Ramos (cell line): Measurements from ENCODE around the gene IL13RA2.

Experiments
- in situ Hi-C: fragments of 300-500 bp; cut with MboI; formaldehyde crosslinking; loops from one replicate; pipeline ENCODE4 v1.14.3; 2022; ENCODE audit warnings: low sequenced_read_pairs; ENCODE audit not compliant: unreplicated experiment

The IL13RA2 gene

DNA sequence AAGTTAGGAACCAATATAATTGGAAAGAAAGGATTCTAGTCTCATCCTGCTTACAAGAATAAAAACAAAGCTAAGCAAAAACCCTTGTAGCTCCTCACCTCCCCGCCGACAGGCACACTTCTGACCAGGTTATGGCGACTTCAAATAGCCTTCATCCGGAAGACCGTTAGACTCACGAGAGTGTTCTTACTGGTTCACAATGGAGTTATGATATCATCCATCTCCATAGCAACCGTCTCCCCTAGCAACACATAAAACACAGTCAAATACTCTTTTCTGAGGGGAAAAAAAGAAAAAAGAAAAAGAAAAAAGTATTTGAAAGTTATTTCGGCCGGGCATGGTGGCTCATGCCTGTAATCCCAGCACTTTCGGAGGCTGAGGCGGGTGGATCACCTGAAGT lies at the start of gene IL13RA2:
TSS of gene IL13RA2 (minus strand) at position 162 of the 400 bp plus-strand sequence. CDS start 347 bp downstream, outside the sequence.
- in situ Hi-C loops: no loop called here

GRCh38 chrX:115065304-115065703 lies 47.9 kb upstream of the IL13RA2 start:
- in situ Hi-C loops: no loop called here

DNA sequence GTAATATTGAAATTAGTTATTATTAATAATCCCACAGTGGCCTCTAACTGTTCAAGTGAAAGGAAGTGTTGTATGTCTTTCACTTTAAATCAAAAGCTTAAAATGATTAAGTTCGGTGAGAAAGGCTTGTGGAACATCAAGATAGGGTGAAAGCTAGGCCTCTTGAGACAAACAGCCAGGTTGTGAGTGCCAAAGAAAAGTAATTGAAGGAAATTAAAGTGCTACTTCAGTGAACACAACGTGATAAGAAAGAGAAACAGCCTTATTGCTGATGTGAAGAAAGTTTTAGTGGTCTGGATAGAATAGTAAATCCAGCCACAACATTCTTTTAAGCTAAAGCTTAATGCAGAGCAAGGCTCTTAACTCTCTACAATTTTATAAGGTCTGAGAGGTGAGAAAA lies 42.6 kb upstream of the IL13RA2 start:
- in situ Hi-C loops: no loop called here

GRCh38 chrX:115058276-115058675 lies 40.9 kb upstream of the IL13RA2 start:
- in situ Hi-C loops: no loop called here

DNA sequence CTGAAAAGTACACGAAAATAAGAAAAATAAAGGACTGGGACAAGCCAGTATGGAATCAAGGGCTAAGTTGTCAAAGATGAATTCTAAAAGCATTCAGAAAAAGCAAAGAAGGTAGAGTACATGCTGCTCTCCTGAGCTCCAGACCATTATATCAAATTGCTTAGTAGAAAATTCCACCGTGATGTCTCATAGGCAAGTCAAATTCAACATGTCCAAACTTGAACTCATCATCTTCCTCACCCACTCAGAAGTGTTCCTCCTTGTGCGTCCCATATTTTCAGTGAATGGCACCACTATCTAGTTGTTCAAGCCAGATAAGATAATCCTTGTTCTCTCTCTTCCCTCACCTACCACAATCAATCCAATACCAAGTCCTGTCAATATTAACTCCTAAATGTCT lies 37.5 kb upstream of the IL13RA2 start:
- in situ Hi-C loops: no loop called here

- in situ Hi-C loops: no loop called here
These were observed 35.8 kb upstream of the IL13RA2 start for GRCh38 chrX:115053223-115053622.

DNA sequence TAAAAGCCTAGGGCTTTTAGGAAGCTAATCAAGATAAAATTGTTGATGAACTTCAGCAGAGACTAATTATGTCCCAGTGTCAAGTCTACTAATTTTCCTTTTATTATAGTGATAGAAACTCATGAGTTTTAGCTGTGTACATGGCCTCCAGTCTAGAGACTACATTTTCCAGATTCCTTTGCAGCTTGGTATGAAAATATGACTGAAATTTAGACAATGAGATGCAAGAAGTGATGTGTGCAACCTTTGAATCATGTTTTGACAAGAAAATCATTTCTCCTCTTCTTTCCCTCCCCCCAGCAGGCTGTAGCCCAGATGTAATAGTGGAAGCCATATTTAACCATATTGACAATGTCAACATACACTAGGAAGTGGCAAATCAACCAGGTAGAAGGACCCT lies 30.3 kb upstream of the IL13RA2 start:
- in situ Hi-C loops: no loop called here

- in situ Hi-C loops: no loop called here
These were observed 29.8 kb upstream of the IL13RA2 start for GRCh38 chrX:115047181-115047580.

GRCh38 chrX:115040417-115040816 lies 23.0 kb upstream of the IL13RA2 start:
- in situ Hi-C loops: no loop called here

- in situ Hi-C loops: no loop called here
These were observed 21.0 kb upstream of the IL13RA2 start for GRCh38 chrX:115038406-115038805.

GRCh38 chrX:115036029-115036428 lies 18.6 kb upstream of the IL13RA2 start:
- in situ Hi-C loops: no loop called here

- in situ Hi-C loops: no loop called here
These were observed 14.6 kb upstream of the IL13RA2 start for GRCh38 chrX:115031989-115032388.

DNA sequence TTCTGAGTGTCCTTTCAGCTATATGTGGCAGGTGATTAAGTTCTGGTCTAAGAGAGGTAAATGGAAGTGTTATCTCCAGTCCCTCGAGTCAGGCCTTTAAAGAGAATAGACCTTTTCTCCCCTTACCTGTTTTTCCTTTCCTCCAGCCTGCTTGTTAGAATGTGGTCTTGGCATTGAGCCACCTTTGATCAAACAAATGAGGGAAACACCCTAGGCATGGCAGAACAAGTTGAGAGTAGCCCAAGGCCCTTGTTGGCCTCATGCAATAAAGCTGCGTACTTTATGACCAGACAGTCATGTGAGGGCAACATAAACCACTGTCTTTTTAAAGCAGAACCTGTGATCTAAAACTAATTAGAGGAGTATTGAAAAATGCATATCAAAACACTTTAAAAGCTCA lies 13.2 kb upstream of the IL13RA2 start:
- in situ Hi-C loops: no loop called here

DNA sequence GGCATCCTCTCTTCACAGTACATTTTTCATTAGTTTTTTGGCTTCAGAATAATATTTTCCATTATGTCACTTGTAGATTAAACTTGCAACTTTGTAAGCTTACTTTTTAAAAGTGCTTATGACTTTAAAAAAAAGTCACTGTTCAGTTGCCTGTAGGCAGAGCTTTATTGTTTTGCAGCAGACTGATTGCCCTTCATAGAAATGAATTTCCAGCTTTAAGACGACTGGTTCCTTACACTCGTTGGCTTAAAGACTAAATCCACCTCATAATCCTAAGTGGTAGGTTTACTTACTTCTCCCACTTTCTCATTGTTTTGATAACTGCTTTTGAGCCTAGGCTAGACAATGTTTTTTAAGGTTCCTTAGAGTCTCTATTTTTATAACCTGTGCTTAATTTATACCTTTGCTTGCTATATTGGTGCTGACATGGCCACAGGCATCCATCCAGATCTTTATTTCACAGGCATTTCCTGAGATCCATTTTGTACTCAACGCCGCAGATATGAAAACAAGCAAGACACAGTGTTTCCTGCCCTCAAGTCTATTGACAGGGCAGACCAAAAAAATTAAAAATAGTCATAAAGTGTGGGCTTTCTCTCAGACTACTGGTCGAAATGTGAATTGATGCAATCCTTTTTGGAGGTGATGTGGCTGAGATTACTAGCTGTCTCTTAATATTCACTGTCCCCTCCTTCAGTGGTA lies 12.6 kb upstream of the IL13RA2 start:
- in situ Hi-C loops: no loop called here

- in situ Hi-C loops: no loop called here
These were observed 12.0 kb upstream of the IL13RA2 start for GRCh38 chrX:115029440-115029839.

GRCh38 chrX:115023811-115024210 lies 6.4 kb upstream of the IL13RA2 start:
- in situ Hi-C loops: no loop called here

DNA sequence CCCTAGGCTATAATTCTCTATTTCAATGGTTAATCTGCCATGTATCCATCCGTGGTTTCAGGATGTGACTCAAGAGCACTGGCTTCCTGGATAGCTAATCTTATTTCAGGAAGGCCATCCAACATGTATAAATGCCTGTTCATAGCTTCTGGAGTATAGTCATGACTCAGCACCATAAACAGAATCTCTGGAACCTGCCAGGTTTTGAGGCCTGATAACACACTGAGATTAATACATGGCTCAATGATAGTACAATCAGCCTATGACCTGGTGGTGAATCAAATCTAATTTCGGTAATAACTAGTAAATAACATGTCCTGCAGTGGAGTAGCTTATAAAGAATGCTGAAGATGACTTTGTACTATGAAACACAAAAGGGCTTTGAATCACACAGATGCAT lies 5.7 kb upstream of the IL13RA2 start:
- in situ Hi-C loops: no loop called here

DNA sequence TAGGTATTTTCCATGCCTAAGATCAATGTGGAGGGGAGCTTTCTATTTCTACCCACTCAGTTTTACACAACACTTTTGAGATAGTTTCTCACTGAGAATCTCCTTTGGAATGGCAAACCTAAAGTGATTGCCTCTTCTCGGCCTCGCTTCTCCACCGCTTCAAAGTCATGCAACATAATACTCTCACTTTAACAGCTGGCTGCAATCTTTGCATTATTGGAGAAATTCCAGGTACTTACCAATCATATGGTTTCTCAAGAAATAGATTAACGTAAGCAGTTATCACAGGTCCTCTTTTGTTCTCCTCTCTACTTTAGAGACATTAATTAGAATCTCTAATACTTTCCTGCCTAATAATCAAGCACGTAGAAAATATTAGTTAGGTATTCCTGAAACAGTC lies 3.7 kb upstream of the IL13RA2 start:
- in situ Hi-C loops: no loop called here

GRCh38 chrX:115018944-115019343 lies 1.5 kb upstream of the IL13RA2 start:
- in situ Hi-C loops: no loop called here

- in situ Hi-C loops: no loop called here
These were observed 728 bp upstream of the IL13RA2 start for GRCh38 chrX:115018040-115018647.

DNA sequence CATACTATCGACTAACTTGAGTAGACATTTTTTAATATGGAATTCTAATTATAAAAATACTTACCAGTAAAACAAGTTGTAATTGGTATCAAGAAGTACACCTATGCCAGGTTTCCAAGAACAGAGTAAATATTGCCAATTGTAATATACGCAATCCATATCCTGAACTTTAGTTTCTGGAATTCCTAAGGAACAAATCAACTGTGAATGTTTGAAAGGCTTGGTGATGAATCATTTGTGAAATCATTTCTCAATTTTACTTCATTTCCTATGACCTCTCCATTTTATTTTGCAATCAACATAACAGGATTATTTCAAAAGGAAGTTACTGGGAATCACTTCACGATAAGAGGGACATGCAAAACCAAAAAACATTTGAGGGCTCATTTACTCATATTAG lies 3.7 kb downstream of the IL13RA2 start:
- in situ Hi-C loops: no loop called here

DNA sequence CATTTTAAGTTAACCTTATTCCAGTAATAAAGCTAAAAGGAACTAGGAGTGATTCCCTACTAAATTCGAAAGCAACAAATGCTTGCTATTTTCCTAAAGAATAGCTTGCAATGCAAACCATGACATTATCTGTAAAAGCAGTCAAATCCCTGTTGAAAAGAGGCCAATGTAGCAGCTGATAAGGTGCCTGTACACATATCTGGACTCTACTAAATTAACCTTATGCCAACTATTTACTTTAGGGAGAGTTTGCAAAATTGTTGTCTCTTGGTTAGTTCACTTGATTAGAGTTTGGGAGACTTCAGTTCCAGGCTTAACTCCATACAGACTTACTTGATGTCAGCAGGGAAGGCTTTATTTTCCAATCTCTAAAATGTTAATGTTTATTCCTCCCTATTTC lies 6.0 kb downstream of the IL13RA2 start:
- in situ Hi-C loops: no loop called here
